Spleen (tissue), 11 donors: ENCODE measurements around the gene PTPRE. TPM values are rescaled to one million over a fixed set of nuclear protein-coding genes. Genes with fewer than 3 reads are reported as not detected.

ENCODE experiments used
- DNase-seq: peaks from one replicate; pipeline ENCODE4 v3.0.0-alpha.2; 2020
- H3K27ac ChIP-seq, 8 donors: fragments of 200-600 bp; sonication (generic) in 7 of 8; 1 replicate in 4 of 8; 2 replicates in 4 of 8; pipeline versions ENCODE4 v1.5.0 to v1.8.0; 2016 to 2021; ENCODE audit warnings: inconsistent platforms in 4 of 8, mild to moderate bottlenecking in 4 of 8, moderate library complexity in 1 of 8
- H3K27me3 ChIP-seq, 7 donors: fragments of 200-600 bp; sonication (generic) in 6 of 7; replicated peaks in 1 of 7; 1 replicate in 4 of 7; 2 replicates in 3 of 7; pipeline versions ENCODE4 v1.5.0 to v1.8.0; 2016 to 2021; ENCODE audit warnings: inconsistent platforms in 3 of 7, mild to moderate bottlenecking in 1 of 7
- H3K36me3 ChIP-seq, 6 donors: fragments of 200-600 bp; sonication (generic) in 5 of 6; 1 replicate in 4 of 6; 2 replicates in 2 of 6; pipeline versions ENCODE4 v1.5.0 to v1.8.0; 2016 to 2021; ENCODE audit warnings: inconsistent platforms in 2 of 6
- H3K4me1 ChIP-seq, 6 donors: fragments of 200-600 bp; sonication (generic) in 5 of 6; 1 replicate in 3 of 6; 2 replicates in 3 of 6; pipeline versions ENCODE4 v1.5.0 to v1.8.0; 2016 to 2021; ENCODE audit warnings: inconsistent platforms in 3 of 6
- H3K4me3 ChIP-seq, 8 donors: fragments of 200-600 bp; sonication (generic) in 7 of 8; 1 replicate in 4 of 8; 2 replicates in 4 of 8; pipeline versions ENCODE4 v1.5.0 to v1.8.0; 2016 to 2021; ENCODE audit warnings: inconsistent platforms in 4 of 8, mild to moderate bottlenecking in 4 of 8, moderate library complexity in 2 of 8
- H3K9me3 ChIP-seq, 8 donors: fragments of 200-600 bp; sonication (generic) in 7 of 8; 1 replicate in 4 of 8; 2 replicates in 4 of 8; pipeline versions ENCODE4 v1.5.0 to v1.8.0; 2016 to 2021; ENCODE audit warnings: inconsistent platforms in 4 of 8
- POLR2A ChIP-seq, 3 donors: fragments of 450-650 bp; IDR thresholded peaks; one replicate each; pipeline ENCODE4 v1.5.1; 2017; ENCODE audit warnings: antibody characterized with exemption in 3 of 3, mild to moderate bottlenecking in 1 of 3
- POLR2AphosphoS5 ChIP-seq, 3 donors: sonication (generic); formaldehyde crosslinking; IDR thresholded peaks; one replicate each; pipeline ENCODE4 v1.5.1; 2017; ENCODE audit warnings: antibody characterized with exemption in 3 of 3
- WGBS, 5 donors: extraction: QIAGEN DNeasy Blood & Tissue Kit in 3 of 5; methylation state at CpG; one replicate each; pipeline versions ENCODE4 v1.1.5 to v1.1.7; 2013 to 2018; 5-methylcytosine and 5-hydroxymethylcytosine counted together
- intact Hi-C: fragments of 100-400 bp; cut with DNase I; formaldehyde crosslinking; loops from one replicate; pipeline ENCODE4 v1.15.0; 2023; ENCODE audit warnings: low total_unique reads
- polyA plus RNA-seq, 3 donors: library from polyadenylated mRNA; stranded (reverse); fragments of 200-250 nt; gene quantifications; one replicate each; pipeline ENCODE4 v1.2.1, GENCODE V29; 2013
- total RNA-seq, 7 donors: library from RNA; depleted of rRNA in 3 of 7; stranded (reverse); fragments of >200 nt in 3 of 7; fragmentation: NEBNext Ultra II Directional in 4 of 7; extraction: Animal tissue kit (Norgen Biotek cat#: 25700) in 4 of 7; gene quantifications; one replicate each; pipeline versions ENCODE4 v1.1.0 to v1.2.1, GENCODE V29; 2016 to 2021
- TF ChIP-seq, protein P1 (sequence below), 11 experiments: fragments of 200-600 bp in 7 of 11; fragments of 450-650 bp in 4 of 11; sonication (generic) in 4 of 11; IDR thresholded peaks in 8 of 11; conservative IDR thresholded peaks in 3 of 11; 1 replicate in 7 of 11; 2 replicates in 4 of 11; pipeline versions ENCODE4 v1.4.0 to v1.8.0; 2016 to 2021; ENCODE audit warnings: antibody characterized with exemption in 11 of 11, inconsistent platforms in 4 of 11, mild to moderate bottlenecking in 1 of 11
- donor health status: healthy with polysubstance abuse.
- donor health status: DM: no; HTN: no; CAD: no; lungs with moderate emphysema.
- donor health status: DM: no; HTN: no; CAD: no.
- donor health status: Bipolar disorder and iron deficiency.
- donor health status: healthy.
- donor health status: DM: no; HTN: no; CAD: no.
- donor health status: DM: yes; HTN: yes; CAD: no.

PTPRE gene
- total and polyA plus RNA-seq, 10 donors, result 6.2 to 133 (median 70.2) TPM

DNA sequence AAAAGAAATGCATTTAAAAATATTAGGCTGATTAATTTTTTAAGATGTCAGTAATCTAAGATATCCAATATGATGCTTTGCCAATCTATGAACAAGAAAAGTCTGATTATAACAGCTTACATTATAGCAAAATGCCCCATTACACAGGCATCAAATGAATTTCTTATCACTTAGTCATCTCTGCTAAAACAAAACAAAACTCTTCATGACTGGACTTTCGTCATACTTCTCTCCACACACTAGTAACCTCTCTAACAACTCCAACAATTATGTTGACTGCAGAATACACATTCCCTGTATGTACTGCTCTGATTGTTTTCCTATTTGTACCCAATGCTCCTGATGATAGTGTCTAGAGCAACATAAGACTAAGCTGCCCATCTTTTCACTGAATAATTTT is 223.1 kb downstream of the PTPRE start:
- 76 to 89% (median 77%) methylated on average over 1 of the region's 1 CpG for WGBS, 5 donors
- H3K9me3 ChIP-seq, result no peaks in the 10 kb centered on the region
- H3K27ac ChIP-seq, result no peak overlapping the region
- intact Hi-C loops, result no loop called here
- no peak for DNase-seq
- peaks cover 0 to 11% (median 3%) of the 10 kb centered on the region in 7 donors for H3K27me3 ChIP-seq
- H3K4me3 ChIP-seq, result no peak overlapping the region
- no peaks in the 10 kb centered on the region for H3K36me3 ChIP-seq
- TF ChIP-seq, protein P1, sequence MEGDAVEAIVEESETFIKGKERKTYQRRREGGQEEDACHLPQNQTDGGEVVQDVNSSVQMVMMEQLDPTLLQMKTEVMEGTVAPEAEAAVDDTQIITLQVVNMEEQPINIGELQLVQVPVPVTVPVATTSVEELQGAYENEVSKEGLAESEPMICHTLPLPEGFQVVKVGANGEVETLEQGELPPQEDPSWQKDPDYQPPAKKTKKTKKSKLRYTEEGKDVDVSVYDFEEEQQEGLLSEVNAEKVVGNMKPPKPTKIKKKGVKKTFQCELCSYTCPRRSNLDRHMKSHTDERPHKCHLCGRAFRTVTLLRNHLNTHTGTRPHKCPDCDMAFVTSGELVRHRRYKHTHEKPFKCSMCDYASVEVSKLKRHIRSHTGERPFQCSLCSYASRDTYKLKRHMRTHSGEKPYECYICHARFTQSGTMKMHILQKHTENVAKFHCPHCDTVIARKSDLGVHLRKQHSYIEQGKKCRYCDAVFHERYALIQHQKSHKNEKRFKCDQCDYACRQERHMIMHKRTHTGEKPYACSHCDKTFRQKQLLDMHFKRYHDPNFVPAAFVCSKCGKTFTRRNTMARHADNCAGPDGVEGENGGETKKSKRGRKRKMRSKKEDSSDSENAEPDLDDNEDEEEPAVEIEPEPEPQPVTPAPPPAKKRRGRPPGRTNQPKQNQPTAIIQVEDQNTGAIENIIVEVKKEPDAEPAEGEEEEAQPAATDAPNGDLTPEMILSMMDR (IDR thresholded peaks at IDR 0.05 in 8 of 11, conservative IDR thresholded peaks at IDR 0.05 in 3 of 11), result no peak
- TF ChIP-seq POLR2A (IDR thresholded peaks at IDR 0.05), result no peak
- no peak for TF ChIP-seq POLR2AphosphoS5 (IDR thresholded peaks at IDR 0.05)
- peaks cover 10 to 28% (median 16%) of the 10 kb centered on the region in 6 donors for H3K4me1 ChIP-seq

Other genes starting within 250 kb of the PTPRE start
- gene FOXI2, start 169.9 kb upstream of the PTPRE start, total RNA-seq, result 1 to 10 TPM in 3 of 7 donors, under 1 TPM in 3, not detected in 1; 0.20 to 1.7 (median 0.91) TPM
- under 1 TPM; 0.05 to 0.29 (median 0.11) TPM for gene FOXI2, start 169.9 kb upstream of the PTPRE start, polyA plus RNA-seq
- gene CLRN3, start 14.2 kb upstream of the PTPRE start, total RNA-seq, result under 1 TPM in 1 of 7 donors, not detected in 6; 0.43 TPM
- gene CLRN3, start 14.2 kb upstream of the PTPRE start, polyA plus RNA-seq, result under 1 TPM in 1 of 3 donors, not detected in 2; 0.22 TPM
- 10 to 100 TPM in 4 of 7 donors, 1 to 10 TPM in 3; 6.2 to 21.6 (median 13.4) TPM for gene MKI67, start 219.3 kb downstream of the PTPRE start, total RNA-seq
- 1 to 10 TPM in 2 of 3 donors, under 1 TPM in 1; 0.61 to 3.6 (median 1.7) TPM for gene MKI67, start 219.3 kb downstream of the PTPRE start, polyA plus RNA-seq